T-helper 17 cell (primary cell): ENCODE measurements around the gene RAB41. TPM values are rescaled to one million over a fixed set of nuclear protein-coding genes. Genes with fewer than 3 reads are reported as not detected.
"Not testable (repeated sequence)": the region's sequence is repeated elsewhere in the genome, so short reads cannot be mapped to it uniquely, and the experiment has no call there.

Experiments
- ATAC-seq: fragments of 150-1000 bp; cut with Tn5 transposase; 2 replicates; pipeline ENCODE4 v1.10.0; 2021; ENCODE audit warnings: mild to moderate bottlenecking, moderate library complexity
- DNase-seq, 3 donors: peaks; one replicate each; pipeline versions ENCODE4 v3.0.0 to v3.0.0-alpha.2; 2020 to 2021
- H3K9me3 ChIP-seq: one replicate; pipeline ENCODE4 v1.7.0; 2013; ENCODE audit warnings: low read length, mild to moderate bottlenecking; ENCODE audit not compliant: control insufficient read depth, poor library complexity, severe bottlenecking
- H3K27ac Mint-ChIP-seq: one replicate; pipeline ENCODE4 v1.8.0; 2022; ENCODE audit warnings: mild to moderate bottlenecking, moderate library complexity, mixed read lengths
- H3K27me3 Mint-ChIP-seq: one replicate; pipeline ENCODE4 v1.8.0; 2022; ENCODE audit warnings: mixed read lengths
- H3K36me3 Mint-ChIP-seq: one replicate; pipeline ENCODE4 v1.8.0; 2022; ENCODE audit warnings: low read depth, mixed read lengths
- H3K4me1 Mint-ChIP-seq: one replicate; pipeline ENCODE4 v1.8.0; 2022; ENCODE audit warnings: mild to moderate bottlenecking, mixed read lengths
- H3K4me3 Mint-ChIP-seq: one replicate; pipeline ENCODE4 v1.8.0; 2022; ENCODE audit warnings: mild to moderate bottlenecking, moderate library complexity, mixed read lengths
- total RNA-seq, 4 donors: library from RNA in 2 of 4; stranded (reverse) in 2 of 4; gene quantifications; one replicate each; pipeline ENCODE4 v1.2.3 and lab custom pipeline; 2022 to 2026

RAB41 gene
- total RNA-seq (not detected), total RNA-seq (lab: John Stamatoyannopoulos, UW) (0 reads per million in 2 donors)

DNA sequence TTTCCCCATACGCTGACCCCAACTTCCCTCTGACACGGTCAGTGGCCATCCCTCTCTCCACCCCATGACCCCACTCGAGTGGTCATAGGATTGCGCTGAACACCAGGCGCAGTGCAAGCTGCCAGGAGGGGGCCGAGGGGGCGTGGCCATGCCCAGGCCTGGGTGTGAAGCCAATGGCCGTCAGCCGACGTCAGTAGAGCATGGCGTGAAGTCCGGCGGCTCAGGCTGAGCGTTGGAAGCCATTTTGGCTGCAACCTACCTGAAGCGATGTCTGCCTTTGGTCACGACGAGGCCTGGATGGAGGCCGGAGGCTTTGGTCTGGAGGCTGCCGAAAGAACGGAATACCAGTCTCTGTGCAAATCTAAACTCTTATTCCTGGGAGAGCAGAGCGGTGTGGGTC, at the start of gene RAB41:
Gene RAB41 (plus strand): TSS at position 222 of the 400 bp plus-strand sequence. CDS start 46 bp downstream, at position 268.
- no peaks in the 10 kb centered on the region for H3K4me1 Mint-ChIP-seq
- DNase-seq: no peak
- H3K27ac Mint-ChIP-seq: no peak within 1 kb of the TSS
- ATAC-seq: no peak
- H3K27me3 Mint-ChIP-seq: no peaks in the 10 kb centered on the region
- no peak within 1 kb of the TSS for H3K4me3 Mint-ChIP-seq
- peaks cover 3% of the 10 kb centered on the region for H3K36me3 Mint-ChIP-seq
- H3K9me3 ChIP-seq: no peaks in the 10 kb centered on the region

DNA sequence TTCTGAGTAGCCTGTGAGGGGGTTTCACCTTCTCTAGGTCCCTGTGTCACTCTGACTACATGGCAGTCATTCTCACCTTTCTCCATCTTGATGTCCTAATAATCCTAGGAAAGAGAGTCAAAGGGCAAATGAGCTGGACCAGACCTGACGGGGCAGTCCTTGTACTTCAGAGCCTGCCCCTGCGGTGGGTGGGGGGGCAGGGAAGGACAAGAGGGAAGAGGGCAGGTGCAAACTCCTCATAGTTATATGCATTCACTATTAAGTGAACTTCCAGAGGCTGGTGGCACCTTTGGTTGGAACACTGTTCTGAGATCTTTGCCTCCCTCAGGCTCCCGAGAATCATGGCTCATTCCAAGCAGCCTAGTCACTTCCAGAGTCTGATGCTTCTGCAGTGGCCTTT, 47.6 kb upstream of the RAB41 start, which contains the start of gene AWAT1:
Gene AWAT1 (plus strand): TSS at position 301 of the 400 bp plus-strand sequence. CDS start 41 bp downstream, at position 342.
- DNase-seq (no peak), ATAC-seq (no peak)
- H3K36me3 Mint-ChIP-seq: no peaks in the 10 kb centered on the region
- no peak within 1 kb of the TSS for H3K4me3 Mint-ChIP-seq
- no peaks in the 10 kb centered on the region for H3K27me3 Mint-ChIP-seq
- no peaks in the 10 kb centered on the region for H3K4me1 Mint-ChIP-seq
- no peaks in the 10 kb centered on the region for H3K9me3 ChIP-seq
- no peak within 1 kb of the TSS for H3K27ac Mint-ChIP-seq

DNA sequence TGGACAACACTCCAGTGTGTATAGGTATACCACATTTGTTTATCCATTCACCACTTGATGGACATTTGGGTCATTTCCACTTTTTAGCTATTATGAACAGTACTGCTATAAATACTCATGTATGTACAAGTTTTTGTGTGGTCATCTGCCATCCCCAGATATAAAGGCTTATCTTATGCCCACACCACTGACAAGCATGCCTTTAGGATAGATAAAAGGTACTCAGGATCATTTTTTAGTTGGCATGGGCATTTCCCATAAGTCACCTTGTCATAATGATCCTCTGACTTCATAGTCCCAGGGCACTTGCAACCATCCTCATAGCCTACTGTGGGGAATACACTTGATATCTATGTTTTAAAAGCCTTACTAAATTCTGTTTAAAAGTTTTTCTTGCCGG, 41.2 kb upstream of the RAB41 start:
- DNase-seq (no peak), ATAC-seq (no peak)
- Mint-ChIP-seq H3K4me1 (no peaks in the 10 kb centered on the region), H3K27ac (no peak overlapping the region), H3K27me3 (no peaks in the 10 kb centered on the region), H3K36me3 (no peaks in the 10 kb centered on the region), H3K4me3 (no peak overlapping the region)
- no peaks in the 10 kb centered on the region for H3K9me3 ChIP-seq

DNA sequence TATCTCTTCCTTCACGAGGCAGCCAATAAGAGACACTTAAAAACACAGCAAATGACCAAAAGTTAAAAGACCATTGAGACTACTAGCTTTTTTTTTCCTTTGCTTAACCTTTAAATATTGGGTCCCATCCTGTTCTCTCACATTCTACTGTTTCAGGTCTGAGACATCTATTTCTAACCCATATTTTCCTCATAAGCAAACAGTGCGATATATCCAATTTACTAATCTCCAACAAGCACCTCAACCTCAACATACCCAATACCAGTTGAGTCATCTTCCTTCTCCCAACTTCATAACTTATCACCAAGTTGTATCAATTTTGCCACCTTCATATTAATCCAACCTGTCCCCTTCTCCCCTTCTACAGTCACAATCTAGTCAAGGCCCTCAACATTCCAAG, 40.5 kb upstream of the RAB41 start:
- no peaks in the 10 kb centered on the region for H3K36me3 Mint-ChIP-seq
- no peak for ATAC-seq
- DNase-seq: no peak

GRCh38 chrX:70243601-70244000, 38.4 kb upstream of the RAB41 start:
- not testable (repeated sequence) for H3K27me3 Mint-ChIP-seq, H3K9me3 ChIP-seq, H3K4me1 Mint-ChIP-seq, ATAC-seq, H3K36me3 Mint-ChIP-seq, H3K4me3 Mint-ChIP-seq, DNase-seq, H3K27ac Mint-ChIP-seq

More for the DNA sequence above, 40.5 kb upstream of the RAB41 start:
- Mint-ChIP-seq H3K4me3 (no peak overlapping the region), H3K27me3 (no peaks in the 10 kb centered on the region), H3K27ac (no peak overlapping the region), H3K4me1 (no peaks in the 10 kb centered on the region)
- H3K9me3 ChIP-seq: no peaks in the 10 kb centered on the region

DNA sequence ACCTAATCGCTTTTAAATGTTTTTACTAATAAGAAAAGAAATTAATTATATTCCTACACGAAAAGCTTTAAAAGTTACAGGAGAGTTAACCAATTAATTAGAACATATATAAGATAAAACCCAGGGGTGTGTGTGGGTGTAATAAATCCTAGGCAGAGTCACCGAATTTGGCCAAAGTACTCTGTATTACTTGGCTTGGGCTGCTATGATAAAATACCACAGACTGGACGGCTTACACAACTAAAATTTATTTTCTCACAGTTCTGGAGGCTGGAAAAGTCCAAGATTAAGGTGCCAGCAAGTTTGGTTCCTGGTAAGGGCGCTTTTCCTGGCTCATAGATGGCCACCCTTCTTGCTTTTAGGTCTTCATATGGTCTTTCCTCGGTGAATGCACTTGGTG, 37.1 kb upstream of the RAB41 start:
- no peaks in the 10 kb centered on the region for H3K9me3 ChIP-seq
- no peak for DNase-seq
- H3K4me1 Mint-ChIP-seq: no peaks in the 10 kb centered on the region
- H3K27ac Mint-ChIP-seq: no peak overlapping the region
- no peak for ATAC-seq
- no peaks in the 10 kb centered on the region for H3K36me3 Mint-ChIP-seq
- no peak overlapping the region for H3K4me3 Mint-ChIP-seq
- H3K27me3 Mint-ChIP-seq: no peaks in the 10 kb centered on the region

DNA sequence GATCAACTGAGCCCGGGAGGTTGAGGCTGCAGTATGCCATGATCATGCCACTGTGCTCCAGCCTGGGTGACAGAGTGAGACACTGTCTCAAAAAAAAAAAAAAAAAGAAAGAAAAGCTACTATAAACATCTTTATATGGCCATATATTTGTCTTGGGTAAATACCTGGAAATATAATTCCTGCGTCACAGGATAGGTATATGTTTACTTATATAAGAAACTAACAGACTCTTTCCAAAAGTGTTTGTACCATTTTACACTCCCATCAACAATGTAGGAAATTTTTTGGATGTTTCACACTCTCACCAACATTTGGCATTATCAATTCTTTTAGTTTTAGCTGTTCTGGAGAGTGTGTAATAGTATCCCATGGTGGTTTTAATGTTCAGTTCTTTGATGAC, 34.7 kb upstream of the RAB41 start:
- Mint-ChIP-seq H3K36me3 (no peaks in the 10 kb centered on the region), H3K27ac (no peak overlapping the region), H3K27me3 (no peaks in the 10 kb centered on the region), H3K4me3 (no peak overlapping the region), H3K4me1 (no peaks in the 10 kb centered on the region)
- ATAC-seq (no peak), DNase-seq (no peak)
- no peaks in the 10 kb centered on the region for H3K9me3 ChIP-seq

DNA sequence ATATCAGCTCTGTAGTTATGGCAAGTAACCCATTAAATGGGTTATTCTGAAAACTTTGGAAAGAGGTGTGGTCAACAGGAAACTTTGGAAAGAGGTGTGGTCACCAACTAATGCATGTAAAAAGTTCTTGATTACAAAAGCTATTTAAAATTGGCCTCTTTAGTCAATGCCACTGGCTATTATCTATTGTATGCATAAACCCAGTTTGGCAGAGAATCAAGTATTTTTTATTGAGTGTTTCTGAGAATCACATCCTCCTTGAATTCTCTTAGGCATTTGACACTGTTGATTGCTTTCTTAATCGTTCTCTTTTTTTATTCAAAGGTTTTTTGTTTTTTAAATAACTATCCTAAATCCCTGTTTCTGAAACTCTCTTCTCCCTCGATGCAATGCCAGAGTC, 29.5 kb upstream of the RAB41 start:
- Mint-ChIP-seq H3K4me1 (no peaks in the 10 kb centered on the region), H3K27me3 (no peaks in the 10 kb centered on the region), H3K4me3 (no peak overlapping the region), H3K36me3 (peaks cover 11% of the 10 kb centered on the region), H3K27ac (no peak overlapping the region)
- DNase-seq (no peak), ATAC-seq (no peak)
- no peaks in the 10 kb centered on the region for H3K9me3 ChIP-seq

DNA sequence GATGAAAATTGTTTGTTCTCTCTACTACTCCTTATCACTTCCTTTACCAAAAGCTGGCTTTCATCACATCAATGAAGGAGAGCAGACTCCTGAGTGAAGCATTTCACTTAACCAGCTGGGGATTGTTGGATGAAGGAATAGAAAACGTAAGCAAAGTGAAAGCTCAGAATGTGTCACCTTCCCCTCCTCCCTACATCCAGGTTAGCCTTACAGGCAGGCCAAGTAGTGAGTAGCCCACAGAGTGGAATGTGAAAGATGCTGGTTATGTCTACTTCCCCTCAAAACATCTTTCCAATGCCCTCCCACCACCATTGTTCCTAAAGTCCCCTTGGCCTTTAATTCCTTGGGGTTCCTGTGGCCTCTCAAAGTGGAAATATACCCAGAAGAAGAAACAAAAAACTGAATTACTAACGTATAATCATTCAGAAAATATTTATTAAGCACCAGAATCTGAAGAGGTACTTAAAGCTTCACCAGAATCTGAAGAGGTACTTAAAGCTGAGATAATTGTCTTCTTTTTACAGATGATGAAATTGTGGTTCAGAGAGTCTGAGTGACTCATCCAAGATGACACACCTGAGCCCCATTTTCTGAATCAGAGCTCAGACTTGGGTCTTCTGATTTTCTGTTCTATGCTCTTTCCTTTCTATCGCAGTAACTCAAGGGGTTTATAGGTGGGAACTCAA, 28.5 kb upstream of the RAB41 start:
- ATAC-seq (no peak), DNase-seq (no peak)
- Mint-ChIP-seq H3K36me3 (peaks cover 11% of the 10 kb centered on the region), H3K4me3 (no peak overlapping the region), H3K27me3 (no peaks in the 10 kb centered on the region), H3K27ac (no peak overlapping the region), H3K4me1 (no peaks in the 10 kb centered on the region)
- H3K9me3 ChIP-seq: no peaks in the 10 kb centered on the region

GRCh38 chrX:70254063-70254400, 27.9 kb upstream of the RAB41 start:
- Mint-ChIP-seq H3K4me3 (no peak overlapping the region), H3K27ac (no peak overlapping the region), H3K36me3 (peaks cover 11% of the 10 kb centered on the region), H3K4me1 (no peaks in the 10 kb centered on the region), H3K27me3 (no peaks in the 10 kb centered on the region)
- H3K9me3 ChIP-seq: no peaks in the 10 kb centered on the region
- ATAC-seq (no peak), DNase-seq (no peak)

GRCh38 chrX:70254909-70255308, 27.1 kb upstream of the RAB41 start:
- ATAC-seq (no peak), DNase-seq (no peak)
- H3K36me3 Mint-ChIP-seq: peaks cover 11% of the 10 kb centered on the region
- H3K4me1 Mint-ChIP-seq: no peaks in the 10 kb centered on the region
- H3K27me3 Mint-ChIP-seq: no peaks in the 10 kb centered on the region
- no peak overlapping the region for H3K27ac Mint-ChIP-seq
- no peak overlapping the region for H3K4me3 Mint-ChIP-seq
- H3K9me3 ChIP-seq: no peaks in the 10 kb centered on the region

DNA sequence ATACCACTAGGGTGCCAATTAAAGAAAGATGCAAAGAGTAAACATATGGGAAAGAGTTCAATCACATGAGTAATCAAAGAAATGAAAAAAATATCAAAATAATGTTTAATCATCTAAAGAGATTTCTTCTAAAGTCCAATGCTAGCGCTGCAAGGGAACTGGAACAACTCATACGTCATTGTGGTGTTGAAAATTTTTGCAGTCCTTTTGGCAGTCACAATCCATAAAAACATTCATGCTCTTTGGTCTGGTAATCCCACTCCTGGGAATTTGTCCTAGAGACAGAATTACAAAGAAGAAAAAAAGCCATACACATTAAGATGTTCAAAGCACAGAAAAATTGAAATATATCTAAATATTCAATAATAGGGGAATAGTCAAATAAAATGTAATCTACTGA, 26.5 kb upstream of the RAB41 start:
- Mint-ChIP-seq H3K27ac (no peak overlapping the region), H3K27me3 (no peaks in the 10 kb centered on the region), H3K36me3 (peaks cover 11% of the 10 kb centered on the region), H3K4me3 (no peak overlapping the region), H3K4me1 (no peaks in the 10 kb centered on the region)
- H3K9me3 ChIP-seq: no peaks in the 10 kb centered on the region
- DNase-seq (no peak), ATAC-seq (no peak)

DNA sequence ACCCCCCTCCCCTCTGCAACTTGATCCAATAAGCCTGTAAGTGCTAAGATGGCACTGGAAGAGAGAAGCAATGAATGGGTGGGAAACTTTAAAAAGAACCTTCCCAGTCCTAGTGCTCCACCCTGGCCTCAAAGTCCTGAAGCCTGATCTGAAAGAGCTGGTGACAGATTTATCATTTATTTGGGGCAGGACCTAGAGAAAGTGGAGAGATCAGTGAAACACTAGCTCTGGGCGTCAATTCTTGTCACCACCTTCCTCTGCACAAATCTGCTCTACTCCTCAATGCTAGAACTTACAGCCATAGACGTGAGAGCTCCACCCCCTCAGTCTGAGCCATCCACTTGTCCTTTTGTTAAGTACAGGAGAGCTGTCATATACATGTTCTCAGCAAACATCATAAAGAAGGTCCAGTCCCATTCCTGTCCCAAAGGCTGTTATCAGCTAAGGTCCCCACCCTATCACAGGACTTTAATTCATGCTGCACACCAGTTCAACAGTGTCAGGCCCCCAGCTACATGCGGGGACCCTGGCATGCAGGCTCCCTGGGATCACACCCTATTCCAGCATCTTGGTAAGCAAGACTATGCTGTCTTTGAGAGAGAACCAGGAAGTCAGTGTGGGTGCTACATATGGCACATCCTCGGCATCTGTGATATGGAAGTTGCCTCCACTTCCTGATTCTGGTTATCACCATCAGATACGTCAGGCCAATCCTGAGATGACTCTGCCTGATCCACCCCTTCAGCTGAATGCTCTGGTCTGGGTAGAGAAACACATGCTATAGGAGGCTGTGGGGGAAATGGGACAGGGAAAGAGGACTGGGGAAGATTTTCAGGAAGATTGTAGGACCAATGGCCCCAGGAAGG, 24.3 kb upstream of the RAB41 start:
- Mint-ChIP-seq H3K4me3 (no peak overlapping the region), H3K4me1 (no peaks in the 10 kb centered on the region), H3K27ac (no peak overlapping the region), H3K27me3 (no peaks in the 10 kb centered on the region), H3K36me3 (peaks cover 11% of the 10 kb centered on the region)
- H3K9me3 ChIP-seq: no peaks in the 10 kb centered on the region
- DNase-seq: no peak
- ATAC-seq: no peak

GRCh38 chrX:70260104-70260503, 21.9 kb upstream of the RAB41 start, which contains the start of gene P2RY4:
TSS of gene P2RY4 (minus strand) at chrX:70260204. CDS start at chrX:70259624, 580 bp downstream.
- H3K4me1 Mint-ChIP-seq: no peaks in the 10 kb centered on the region
- no peaks in the 10 kb centered on the region for H3K9me3 ChIP-seq

More at GRCh38 chrX:70260104-70260503, 21.9 kb upstream of the RAB41 start, which contains the start of gene P2RY4:
- Mint-ChIP-seq H3K27ac (no peak within 1 kb of the TSS), H3K36me3 (peaks cover 4% of the 10 kb centered on the region), H3K4me3 (no peak within 1 kb of the TSS), H3K27me3 (no peaks in the 10 kb centered on the region)
- ATAC-seq (no peak), DNase-seq (no peak)
